IMR-90 (cell line): Measurements from ENCODE around the gene NISCH. TPM values are rescaled to one million over a fixed set of nuclear protein-coding genes. Genes with fewer than 3 reads are reported as not detected.

ENCODE experiments used
- ATAC-seq: fragments of 200-7000 bp; cut with Tn5 transposase; 2 replicates; pipeline ENCODE4 v1.9.1; 2020; ENCODE audit warnings: low read depth, mild to moderate bottlenecking, moderate library complexity
- BruUV-seq: library from RNA; stranded (reverse); fragments of 400-500 nt; replicated peaks from 2 replicates; lab custom pipeline; 2021; lab: Mats Ljungman, UMichigan
- CTCF ChIA-PET: fragments of 300-600 bp; formaldehyde crosslinking; extraction: SDS; loops from one replicate; lab custom pipeline; 2021; ENCODE audit warnings: antibody characterized with exemption; lab: Yijun Ruan, JAX
- POLR2A ChIA-PET: fragments of 300-600 bp; sonication (Branson Sonifier 250); formaldehyde crosslinking; loops from one replicate; lab custom pipeline; 2022; ENCODE audit warnings: antibody characterized with exemption; ENCODE audit not compliant: unreplicated experiment; lab: Charles Lee
- DNase-seq: peaks from one replicate; pipeline ENCODE4 v3.0.0; 2013
- H2AFZ ChIP-seq: replicated peaks from 2 replicates; pipeline ENCODE3; 2013; ENCODE audit warnings: low read length, mild to moderate bottlenecking; ENCODE audit not compliant: poor library complexity
- H2AK5ac ChIP-seq: 2 replicates; pipeline ENCODE4 v1.6.1; 2013; ENCODE audit warnings: low read depth, low read length, inconsistent platforms
- H2AK9ac ChIP-seq: replicated peaks from 2 replicates; pipeline ENCODE3; 2013; ENCODE audit warnings: mild to moderate bottlenecking, low read depth, low read length, moderate library complexity; ENCODE audit not compliant: poor library complexity
- H2BK120ac ChIP-seq: 2 replicates; pipeline ENCODE4 v1.6.1; 2013; ENCODE audit warnings: low read depth, low read length, inconsistent platforms
- H2BK15ac ChIP-seq: 3 replicates; pipeline ENCODE4 v1.6.1; 2013; ENCODE audit warnings: low read depth, low read length, inconsistent platforms
- H2BK20ac ChIP-seq: 2 replicates; pipeline ENCODE4 v1.6.1; 2013; ENCODE audit warnings: low read depth, mild to moderate bottlenecking, inconsistent platforms, low read length, moderate library complexity
- H2BK5ac ChIP-seq: 2 replicates; pipeline ENCODE4 v1.6.1; 2013; ENCODE audit warnings: mild to moderate bottlenecking, low read depth, low read length, inconsistent platforms; ENCODE audit not compliant: poor library complexity, severe bottlenecking
- H3K14ac ChIP-seq: replicated peaks from 2 replicates; pipeline ENCODE4 v1.6.1; 2013; ENCODE audit warnings: low read depth, low read length, inconsistent platforms
- H3K18ac ChIP-seq: 2 replicates; pipeline ENCODE4 v1.6.1; 2013; ENCODE audit warnings: low read depth, low read length, control low read depth
- H3K23ac ChIP-seq: 2 replicates; pipeline ENCODE4 v1.6.1; 2013; ENCODE audit warnings: low read depth, low read length, inconsistent platforms
- H3K27ac ChIP-seq: 2 replicates; pipeline ENCODE4 v1.5.1; 2013; ENCODE audit warnings: mild to moderate bottlenecking, control low read depth, low read length; ENCODE audit not compliant: insufficient read depth
- H3K27me3 ChIP-seq: 2 replicates; pipeline ENCODE4 v1.6.1; 2013; ENCODE audit warnings: low read length; ENCODE audit not compliant: control insufficient read depth, insufficient read depth
- H3K36me3 ChIP-seq: 2 replicates; pipeline ENCODE4 v1.6.1; 2013; ENCODE audit warnings: low read length, mixed read lengths; ENCODE audit not compliant: control insufficient read depth, insufficient read depth
- H3K4ac ChIP-seq: 2 replicates; pipeline ENCODE4 v1.6.1; 2013; ENCODE audit warnings: low read depth, low read length, inconsistent platforms
- H3K4me1 ChIP-seq: 2 replicates; pipeline ENCODE4 v1.6.1; 2013; ENCODE audit warnings: low read length, mixed read lengths; ENCODE audit not compliant: control insufficient read depth, insufficient read depth
- H3K4me2 ChIP-seq: 2 replicates; pipeline ENCODE4 v1.6.1; 2013; ENCODE audit warnings: low read depth, mild to moderate bottlenecking, control low read depth, low read length, moderate library complexity
- H3K4me3 ChIP-seq: 2 replicates; pipeline ENCODE4 v1.5.1; 2013; ENCODE audit warnings: low read depth, mild to moderate bottlenecking, control low read depth, low read length, moderate library complexity; ENCODE audit not compliant: insufficient read depth
- H3K56ac ChIP-seq: 2 replicates; pipeline ENCODE4 v1.6.1; 2013; ENCODE audit warnings: low read length, inconsistent platforms; ENCODE audit not compliant: insufficient read depth; ENCODE audit errors: extremely low read depth
- H3K79me1 ChIP-seq, 2 experiments: 2 replicates each; pipeline ENCODE4 v1.6.1; 2013; ENCODE audit warnings: low read length in 2 of 2, inconsistent platforms in 1 of 2, low read depth in 1 of 2
- H3K9ac ChIP-seq: 2 replicates; pipeline ENCODE4 v1.6.1; 2013; ENCODE audit warnings: low read depth, low read length, control low read depth
- H3K9me1 ChIP-seq: 2 replicates; pipeline ENCODE4 v1.6.1; 2013; ENCODE audit warnings: low read length, inconsistent platforms; ENCODE audit not compliant: insufficient read depth
- H3K9me3 ChIP-seq: 2 replicates; pipeline ENCODE4 v1.6.1; 2013; ENCODE audit warnings: low read length; ENCODE audit not compliant: control insufficient read depth, insufficient read depth
- H4K20me1 ChIP-seq: 2 replicates; pipeline ENCODE4 v1.6.1; 2013; ENCODE audit warnings: low read length, inconsistent platforms; ENCODE audit not compliant: insufficient read depth
- H4K5ac ChIP-seq: 2 replicates; pipeline ENCODE4 v1.6.1; 2013; ENCODE audit warnings: mild to moderate bottlenecking, low read depth, low read length, control low read depth
- H4K8ac ChIP-seq, 2 experiments: 2 replicates each; pipeline ENCODE4 v1.6.1; 2013; ENCODE audit warnings: low read depth in 2 of 2, low read length in 2 of 2, control low read depth in 1 of 2, inconsistent platforms in 1 of 2
- H4K91ac ChIP-seq: 2 replicates; pipeline ENCODE4 v1.6.1; 2013; ENCODE audit warnings: low read depth, low read length, inconsistent platforms; ENCODE audit not compliant: insufficient read depth
- CEBPB ChIP-seq: IDR thresholded peaks from 2 replicates; pipeline ENCODE4 v1.6.1; 2012; ENCODE audit warnings: low read depth, low read length, improper control_type of control experiment
- FOS ChIP-seq: fragments of 150-350 bp; IDR thresholded peaks from 2 replicates; pipeline ENCODE4 v1.6.1; 2016; ENCODE audit warnings: low read depth, low read length
- MAFK ChIP-seq: IDR thresholded peaks from 2 replicates; pipeline ENCODE4 v1.6.1; 2012; ENCODE audit warnings: low read depth, low read length, improper control_type of control experiment
- MAZ ChIP-seq: IDR thresholded peaks from 2 replicates; pipeline ENCODE4 v1.6.1; 2012; ENCODE audit warnings: low read depth, mild to moderate bottlenecking, low read length, improper control_type of control experiment, moderate library complexity, borderline replicate concordance
- NFE2L2 ChIP-seq: fragments of 150-350 bp; IDR thresholded peaks from 2 replicates; pipeline ENCODE4 v1.6.1; 2016; ENCODE audit warnings: low read depth, mild to moderate bottlenecking, low read length
- RAD21 ChIP-seq: IDR thresholded peaks from 2 replicates; pipeline ENCODE4 v1.6.1; 2012; ENCODE audit warnings: low read length, improper control_type of control experiment
- RCOR1 ChIP-seq: IDR thresholded peaks from 2 replicates; pipeline ENCODE4 v1.6.1; 2012; ENCODE audit warnings: mild to moderate bottlenecking, low read length, improper control_type of control experiment; ENCODE audit not compliant: insufficient replicate concordance
- SMC3 ChIP-seq: fragments of 150-350 bp; IDR thresholded peaks from 2 replicates; pipeline ENCODE4 v1.6.1; 2016; ENCODE audit warnings: low read depth, mild to moderate bottlenecking, antibody characterized with exemption, low read length, moderate library complexity
- USF2 ChIP-seq: fragments of 150-350 bp; IDR thresholded peaks from 2 replicates; pipeline ENCODE4 v1.6.1; 2017; ENCODE audit warnings: mild to moderate bottlenecking, antibody characterized with exemption, low read length, low read depth
- WGBS, 2 experiments: methylation state at CpG; one replicate each; pipeline versions ENCODE4 v1.1.5 to v1.1.7; 2013; ENCODE audit warnings: missing lambda C conversion rate in 2 of 2; ENCODE audit not compliant: insufficient read length in 1 of 2; ENCODE audit errors: extremely low coverage in 2 of 2; 5-methylcytosine and 5-hydroxymethylcytosine counted together
- dilution Hi-C: fragments of 300-500 bp; cut with HindIII; formaldehyde crosslinking; loops from one replicate; pipeline ENCODE4 v1.14.3; 2018; ENCODE audit warnings: low sequenced_read_pairs; ENCODE audit not compliant: unreplicated experiment
- in situ Hi-C: fragments of 300-500 bp; cut with MboI; formaldehyde crosslinking; loops from 3 replicates; pipeline ENCODE4 v1.14.3; 2019; ENCODE audit warnings: low sequenced_read_pairs, inconsistent platforms, mixed read lengths
- intact Hi-C: fragments of 100-400 bp; cut with micrococcal nuclease; formaldehyde crosslinking; loops from 2 replicates; pipeline ENCODE4 v1.10.0; 2022
- polyA plus RNA-seq, 3 experiments: library from polyadenylated mRNA; depleted of rRNA; stranded (reverse); fragments of >200 nt; gene quantifications; 2 replicates each; pipeline ENCODE4 v1.2.3, GENCODE V29; 2012; ENCODE audit warnings: low replicate concordance in 1 of 3
- total RNA-seq: library from RNA; depleted of rRNA; stranded (reverse); fragments of >200 nt; gene quantifications from 2 replicates; pipeline ENCODE4 v1.2.3, GENCODE V29; 2012
- TF ChIP-seq, protein P1 (sequence below): fragments of 150-350 bp; IDR thresholded peaks from 2 replicates; pipeline ENCODE4 v1.6.1; 2016; ENCODE audit warnings: low read depth, mild to moderate bottlenecking, low read length, moderate library complexity, borderline replicate concordance

The NISCH gene
- total and polyA plus RNA-seq, 2 of the 4 experiments (the other 2 are of a cell fraction) = 36.9 to 86.0 TPM

DNA sequence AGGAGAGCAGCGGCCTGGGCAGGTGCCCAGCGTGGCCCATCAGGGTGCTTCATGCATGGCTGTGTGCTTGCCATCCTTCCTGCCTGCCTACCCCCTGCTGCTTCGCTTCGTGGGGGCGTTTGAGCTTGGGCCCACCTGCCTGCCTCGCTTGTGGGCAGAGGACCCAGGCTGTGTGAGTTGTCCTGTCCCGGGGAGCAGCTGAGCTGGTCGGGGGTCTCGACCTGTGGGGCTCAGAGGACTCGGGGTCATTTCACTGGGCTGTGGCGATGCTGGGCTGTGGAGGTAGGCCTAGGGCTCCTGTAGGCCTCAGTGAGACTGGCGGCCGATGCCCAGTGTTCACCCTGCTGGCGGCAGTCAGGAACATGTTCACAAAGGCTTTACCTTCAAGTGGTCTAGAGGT lies 27.7 kb downstream of the NISCH start:
- Histone ChIP-seq H3K14ac (no peak overlapping the region), H3K56ac (no peak overlapping the region), H2AK9ac (no peak overlapping the region), H2BK5ac (no peak overlapping the region), H2AK5ac (0 out of 2 replicates have a peak overlapping the region, but pooled peaks have one; percentile 27), H3K4me1 (peaks cover 13% of the 10 kb centered on the region; the same call in 1 of the 2 replicates), H3K79me1 (peaks cover 6 to 48% of the 10 kb centered on the region in 2 experiments; a peak in 3 of 4 replicates), H3K4ac (no peak overlapping the region), H3K9me3 (no peaks in the 10 kb centered on the region), H3K4me2 (no peak overlapping the region), H3K18ac (no peak overlapping the region), H3K27me3 (no peaks in the 10 kb centered on the region), H3K36me3 (peaks cover 83% of the 10 kb centered on the region), H3K4me3 (no peak overlapping the region), H2BK120ac (no peak overlapping the region), H4K8ac (no peak overlapping the region), H4K20me1 (peaks cover 32% of the 10 kb centered on the region), H3K23ac (no peak overlapping the region), H2BK15ac (no peak overlapping the region), H4K91ac (no peak overlapping the region), H3K9me1 (peaks cover 17% of the 10 kb centered on the region; the same call in 1 of the 2 replicates), H2AFZ (no peak overlapping the region), H2BK20ac (no peak overlapping the region), H3K27ac (no peak overlapping the region), H3K9ac (no peak overlapping the region), H4K5ac (no peak overlapping the region)
- ChIA-PET CTCF (no interaction called here), POLR2A (no interaction called here)
- TF ChIP-seq RAD21 (no peak), MAZ (no peak), FOS (no peak), NFE2L2 (no peak), CEBPB (no peak), RCOR1 (no peak), MAFK (no peak), SMC3 (no peak), USF2 (no peak)
- TF ChIP-seq, protein P1, sequence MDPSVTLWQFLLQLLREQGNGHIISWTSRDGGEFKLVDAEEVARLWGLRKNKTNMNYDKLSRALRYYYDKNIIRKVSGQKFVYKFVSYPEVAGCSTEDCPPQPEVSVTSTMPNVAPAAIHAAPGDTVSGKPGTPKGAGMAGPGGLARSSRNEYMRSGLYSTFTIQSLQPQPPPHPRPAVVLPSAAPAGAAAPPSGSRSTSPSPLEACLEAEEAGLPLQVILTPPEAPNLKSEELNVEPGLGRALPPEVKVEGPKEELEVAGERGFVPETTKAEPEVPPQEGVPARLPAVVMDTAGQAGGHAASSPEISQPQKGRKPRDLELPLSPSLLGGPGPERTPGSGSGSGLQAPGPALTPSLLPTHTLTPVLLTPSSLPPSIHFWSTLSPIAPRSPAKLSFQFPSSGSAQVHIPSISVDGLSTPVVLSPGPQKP = no peak
- in situ Hi-C loops (no loop called here), dilution Hi-C loops (no loop called here), intact Hi-C loops (no loop called here)
- no TSS peak for BruUV-seq
- no peak for DNase-seq
- peak; percentile 5; the same call in 1 of the 2 replicates for ATAC-seq
- 89% methylated on average over 13 of the region's 14 CpGs; no CpG with 5 or more reads in 1 of the 2 experiments for WGBS, 2 experiments
